H4 (cell line): ENCODE results near the gene SDSL. TPM values are rescaled to one million over a fixed set of nuclear protein-coding genes. Genes with fewer than 3 reads are reported as not detected.

Experiments
- DNase-seq: peaks from one replicate; pipeline ENCODE4 v3.0.0-alpha.2; 2015; ENCODE audit warnings: low spot score
- total RNA-seq: library from RNA; depleted of rRNA; stranded (reverse); fragments of >200 nt; shearing (Covaris generic); gene quantifications from 2 replicates; pipeline ENCODE4 v1.2.3, GENCODE V29; 2014

SDSL gene
- total RNA-seq, 1 experiment from 2014 or later = 5.0 TPM

DNA sequence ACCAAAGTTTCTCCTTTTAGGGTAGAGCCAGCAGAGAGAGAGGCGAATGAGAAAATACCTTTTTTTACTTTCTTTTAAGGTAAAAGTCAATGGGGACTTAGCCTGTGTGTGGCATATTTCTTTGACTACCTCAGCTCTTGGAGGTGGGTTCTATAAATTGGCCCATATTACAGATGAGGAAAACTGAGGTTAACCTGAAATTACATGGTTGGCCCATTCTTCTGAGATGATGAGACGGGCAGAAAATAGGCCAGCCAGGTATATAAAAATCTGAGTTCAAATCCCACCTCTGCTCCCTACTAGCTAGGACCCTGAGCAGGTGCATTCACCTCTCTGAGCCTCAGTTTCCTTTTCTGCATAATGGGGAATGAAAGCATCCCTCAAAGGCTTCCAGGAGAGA is 27.1 kb downstream of the SDSL start:
- no peak for DNase-seq

DNA sequence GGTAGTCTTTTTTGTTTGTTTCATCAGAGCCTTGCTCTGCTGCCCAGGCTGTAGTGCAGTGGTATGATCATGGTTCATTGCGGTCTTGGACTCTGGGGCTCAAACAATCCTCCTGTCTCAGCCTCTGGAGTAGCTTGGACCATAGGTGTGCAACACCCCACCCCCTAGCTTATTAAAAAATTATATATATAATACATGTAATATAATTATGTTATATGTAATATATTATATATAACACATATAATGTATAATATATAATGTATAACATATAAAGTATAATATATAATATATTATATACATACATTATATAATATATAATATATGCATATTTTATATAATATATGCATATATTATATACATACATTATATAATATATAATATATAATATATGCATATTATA is 27.7 kb downstream of the SDSL start:
- no peak for DNase-seq

DNA sequence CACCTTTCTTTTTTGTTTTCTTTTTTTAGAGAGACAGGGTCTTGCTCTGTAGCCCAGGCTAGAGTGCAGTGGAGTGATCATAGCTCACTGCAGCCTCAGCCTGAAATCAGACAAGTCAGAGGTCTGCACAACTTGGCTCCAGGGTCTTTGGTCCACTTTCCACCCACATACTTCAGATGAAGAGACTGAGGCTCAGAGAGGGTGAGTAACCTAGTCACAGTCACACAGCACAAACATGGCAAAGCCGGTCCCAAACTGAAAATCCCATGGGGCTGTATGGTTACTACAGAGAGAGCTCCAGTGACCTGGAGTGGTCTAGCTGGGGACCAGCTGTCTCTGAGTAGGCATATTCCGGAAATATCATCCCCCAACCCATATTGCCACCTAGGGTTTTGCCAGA is 30.3 kb downstream of the SDSL start:
- DNase-seq = no peak

DNA sequence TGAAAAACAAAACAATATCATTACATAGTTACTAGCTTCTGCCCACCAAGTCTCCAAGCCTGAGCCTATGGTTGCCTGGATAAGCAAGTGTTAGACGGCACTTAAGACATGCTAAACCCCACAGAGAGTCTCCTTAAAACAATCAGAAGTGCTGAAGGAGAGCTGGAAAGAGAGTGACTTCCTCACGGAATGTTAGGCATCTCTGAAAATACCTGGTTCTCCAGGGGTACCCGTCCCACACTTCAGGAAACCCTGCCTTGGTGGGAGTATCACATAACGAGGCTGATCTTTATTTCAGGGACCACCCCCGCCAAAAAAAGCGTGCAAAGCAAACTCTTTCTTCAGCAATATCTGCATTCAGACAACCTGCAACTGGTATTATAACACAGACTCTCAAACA is 31.1 kb downstream of the SDSL start:
- no peak for DNase-seq

DNA sequence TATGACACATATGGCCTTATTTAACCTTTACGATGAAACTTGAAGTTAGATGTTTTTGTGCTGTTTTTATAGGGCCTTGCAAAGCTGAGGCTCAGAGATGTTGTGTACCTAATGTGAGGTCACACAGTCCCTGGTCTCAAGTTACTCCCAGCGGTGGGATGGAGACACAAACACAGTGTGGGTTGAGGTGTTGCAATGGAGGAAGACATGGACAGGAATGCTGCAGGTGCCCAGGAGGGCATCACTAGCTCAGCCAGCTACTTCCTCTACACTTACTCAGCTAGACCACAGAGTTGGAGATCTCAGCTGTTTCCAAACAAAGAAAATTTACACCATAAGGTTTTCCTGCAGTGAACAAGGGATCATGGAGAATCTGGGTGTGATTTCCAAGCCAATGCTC is 34.0 kb downstream of the SDSL start:
- DNase-seq = no peak

DNA sequence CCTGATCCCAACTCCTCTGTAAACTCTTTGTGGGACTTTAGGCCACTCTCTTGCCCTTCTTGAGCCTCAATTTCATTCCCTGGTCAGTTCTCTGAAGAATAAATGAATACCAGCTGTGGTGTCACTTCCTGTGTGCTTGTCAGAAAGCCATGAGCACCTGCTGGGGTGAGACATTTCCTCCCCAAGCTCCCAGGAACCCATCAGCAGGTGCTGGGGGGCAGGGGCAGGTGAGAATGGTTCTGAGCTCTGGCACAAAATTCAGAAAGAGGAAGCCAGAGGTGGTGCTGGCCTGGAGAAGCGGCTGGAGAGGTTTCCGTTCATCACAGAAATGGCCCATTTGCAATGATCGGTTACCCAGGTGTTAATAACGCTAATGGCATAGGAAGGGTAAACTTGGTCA is 34.6 kb downstream of the SDSL start:
- DNase-seq = no peak

DNA sequence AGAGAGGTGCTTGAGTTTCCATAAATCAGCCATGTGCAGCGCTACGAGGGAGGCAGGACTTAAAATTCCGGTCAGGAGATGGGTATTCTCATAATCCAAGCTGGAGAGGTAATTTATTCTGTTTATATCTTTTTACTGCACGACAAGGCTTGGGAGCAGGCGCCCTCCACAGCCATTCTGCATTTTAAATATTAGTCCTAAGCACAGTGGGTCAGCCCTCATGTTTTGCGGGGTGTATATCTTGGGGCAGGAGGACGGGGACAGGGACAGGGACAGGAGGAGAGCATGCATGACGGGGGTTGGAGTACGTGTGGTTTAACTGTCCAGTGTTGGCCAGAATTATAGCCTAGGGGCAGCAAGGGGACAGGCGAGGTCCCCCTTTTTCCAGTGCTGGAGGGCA is 35.0 kb downstream of the SDSL start:
- DNase-seq = no peak

DNA sequence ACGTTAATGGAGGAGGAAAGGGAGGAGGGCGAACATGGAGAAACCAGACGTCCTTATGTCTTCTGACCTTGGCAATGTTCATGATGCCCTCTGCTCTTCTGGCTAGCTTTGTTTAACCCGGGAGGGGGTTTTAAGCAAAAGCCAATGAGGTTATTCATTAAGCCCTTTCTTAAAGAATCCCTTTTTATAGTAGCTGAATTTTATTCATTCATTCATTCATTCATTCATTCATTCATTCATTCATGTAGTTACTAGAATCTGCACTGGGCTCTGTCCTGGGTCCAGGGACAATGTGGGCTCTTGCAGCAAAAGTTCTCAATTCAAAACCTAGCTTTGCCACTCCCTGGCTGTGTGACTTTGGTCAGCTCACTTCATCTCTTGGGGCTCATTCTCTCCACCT is 35.5 kb downstream of the SDSL start:
- no peak for DNase-seq

DNA sequence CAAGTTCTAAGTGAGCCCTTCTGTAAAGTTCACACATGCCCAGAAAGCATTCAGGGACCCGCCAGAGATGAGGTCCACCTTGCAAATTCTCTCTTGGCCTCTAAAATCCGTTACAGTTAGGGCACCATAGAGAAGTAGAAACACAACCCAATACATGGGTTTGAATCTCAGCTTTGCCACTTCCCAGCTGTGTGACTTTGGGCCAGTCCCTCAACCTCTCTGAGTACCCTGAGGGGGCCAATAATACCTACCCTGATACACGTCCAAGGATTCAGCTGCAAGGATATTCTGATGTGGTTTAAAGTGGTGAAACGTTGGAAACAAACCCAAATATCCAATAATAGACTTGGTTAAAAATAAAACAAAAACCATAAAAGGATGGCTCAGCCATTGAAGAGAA is 37.8 kb downstream of the SDSL start:
- DNase-seq = no peak

DNA sequence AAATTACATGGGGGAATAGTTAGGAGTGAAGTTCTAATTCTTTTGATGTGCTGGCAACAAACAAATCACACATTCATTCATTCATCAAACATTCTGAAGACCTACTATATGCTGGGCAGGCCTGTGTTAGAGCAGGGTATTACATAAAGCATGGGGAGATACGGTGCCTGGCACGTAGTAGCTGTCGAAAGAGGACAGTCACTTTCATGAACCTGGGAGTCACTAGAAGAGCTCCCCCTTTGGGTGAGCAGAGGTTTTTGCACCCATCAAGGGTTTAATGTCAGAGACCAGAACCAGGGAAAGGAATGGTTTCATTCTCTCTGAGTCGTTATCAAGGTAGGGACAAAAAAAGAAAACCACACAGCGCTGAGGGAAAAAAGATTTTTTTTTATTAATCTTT is 39.5 kb downstream of the SDSL start:
- DNase-seq = peak; percentile 32

DNA sequence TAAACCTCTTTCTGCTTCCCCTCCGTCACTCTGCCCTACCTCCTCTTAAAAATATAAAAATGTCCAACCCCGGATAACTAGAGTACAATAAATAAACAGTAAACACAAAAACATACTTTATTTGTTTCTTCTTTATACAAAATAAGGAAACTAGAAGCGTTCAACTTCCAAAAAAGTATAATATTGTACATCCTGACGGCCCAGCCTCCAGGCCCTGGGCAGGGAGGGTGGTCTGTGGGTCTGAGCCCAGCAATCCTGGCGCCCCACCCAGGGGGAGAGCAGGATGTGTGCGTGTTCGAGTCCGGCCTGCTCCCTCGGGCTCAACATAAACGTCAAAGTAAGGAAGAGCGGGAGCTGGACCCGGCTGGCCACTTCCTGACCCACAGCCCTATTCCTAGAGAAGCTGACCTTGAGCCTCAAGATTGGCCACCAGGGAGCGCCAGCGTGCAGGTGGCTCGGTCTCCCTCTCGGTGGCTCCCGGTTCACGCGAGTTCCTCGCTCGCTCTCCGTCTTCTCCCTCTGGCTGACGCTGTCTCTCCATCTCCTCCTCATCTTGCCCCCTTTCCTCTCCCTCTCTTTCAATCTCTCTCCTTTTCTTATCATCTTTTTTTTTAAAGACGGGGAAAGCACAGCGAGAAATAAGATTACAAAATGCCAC is 40.1 kb downstream of the SDSL start:
- peak; percentile 73 for DNase-seq

DNA sequence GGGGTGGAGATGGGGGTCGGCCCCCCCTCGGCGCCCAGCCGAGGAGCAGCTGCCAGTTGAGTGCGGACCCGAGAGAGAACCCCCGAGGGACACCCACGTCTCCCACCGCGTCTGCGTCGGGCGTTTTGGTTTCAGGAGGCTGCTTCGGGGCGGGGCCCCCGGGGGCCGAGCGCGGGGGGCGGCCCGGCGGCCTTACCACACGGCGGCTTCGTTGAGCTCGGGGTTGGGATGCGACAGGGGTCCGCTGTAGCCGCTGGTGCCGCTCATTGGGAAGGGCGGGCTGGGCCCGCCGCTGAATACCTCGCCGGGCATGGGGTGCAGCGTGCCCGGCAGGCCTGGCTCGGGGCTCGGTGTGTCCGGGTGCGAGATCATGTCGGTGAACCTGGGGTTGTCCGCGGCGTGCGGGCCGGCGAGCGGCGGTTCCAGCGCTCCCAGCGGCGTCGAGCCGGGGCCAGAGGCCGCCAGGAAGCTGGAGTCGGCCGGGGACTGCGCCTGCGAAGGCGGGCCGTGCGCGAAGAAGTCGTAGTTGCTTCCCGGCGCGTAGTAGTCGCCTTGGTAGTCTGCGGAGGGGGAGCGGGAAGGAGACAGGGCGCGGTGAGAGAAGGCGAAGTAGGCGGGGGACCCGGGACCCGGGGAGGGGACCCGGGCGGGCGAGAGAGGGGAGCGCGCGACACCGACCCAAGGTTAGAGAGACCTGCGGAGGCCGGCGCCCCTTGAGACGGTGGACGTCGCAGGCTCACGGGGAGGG is 41.0 kb downstream of the SDSL start:
- DNase-seq = no peak

DNA sequence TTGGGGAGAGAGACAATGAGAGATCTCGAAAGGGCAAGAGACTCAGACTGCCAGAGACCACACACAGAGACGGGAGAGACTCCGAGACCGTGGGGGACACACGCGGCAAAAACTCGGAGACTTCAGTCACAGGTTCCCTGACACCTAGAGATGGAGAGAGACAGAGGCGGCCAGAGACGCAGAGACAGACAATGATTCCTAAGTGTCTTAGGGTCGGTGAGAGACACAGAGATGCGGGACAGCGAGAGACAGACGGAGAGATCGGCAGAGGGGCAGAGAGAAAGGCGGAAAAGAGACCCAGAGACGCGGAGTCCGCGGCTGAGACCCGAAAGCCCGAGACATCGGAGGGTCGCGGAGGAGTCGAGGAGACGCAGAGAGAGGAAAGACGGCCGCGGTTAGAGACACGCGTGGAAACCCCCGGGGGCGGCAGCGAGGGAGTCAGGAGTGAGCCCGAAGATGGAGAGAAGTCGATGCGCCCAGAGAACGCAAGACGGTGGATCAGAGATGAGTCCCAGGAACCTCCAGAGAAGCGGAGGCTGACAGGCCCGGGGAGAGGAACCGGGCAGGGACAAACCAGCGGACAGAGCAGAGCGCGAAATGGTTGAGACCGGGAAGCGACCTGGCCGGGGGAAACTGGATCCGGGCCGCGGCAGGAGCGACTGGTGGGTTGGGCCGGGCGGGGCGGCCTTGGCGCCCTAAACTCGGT is 41.7 kb downstream of the SDSL start:
- no peak for DNase-seq

DNA sequence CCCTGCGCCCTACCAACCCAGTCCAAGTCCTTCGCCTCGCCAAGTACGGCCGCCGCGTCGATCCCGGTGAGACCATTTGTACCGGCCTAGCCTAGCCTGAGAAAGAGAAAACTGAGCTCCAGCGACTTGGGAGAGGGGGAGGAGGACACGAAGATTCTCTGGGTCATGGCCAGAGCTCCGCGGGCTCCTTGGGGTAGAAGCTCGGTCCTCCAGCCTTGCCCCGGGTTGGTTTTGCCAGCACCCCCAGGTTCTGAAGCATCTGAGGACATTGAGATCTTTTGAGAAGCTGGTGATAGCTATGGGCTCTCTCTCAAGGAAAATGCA is 42.2 kb downstream of the SDSL start:
- no peak for DNase-seq

DNA sequence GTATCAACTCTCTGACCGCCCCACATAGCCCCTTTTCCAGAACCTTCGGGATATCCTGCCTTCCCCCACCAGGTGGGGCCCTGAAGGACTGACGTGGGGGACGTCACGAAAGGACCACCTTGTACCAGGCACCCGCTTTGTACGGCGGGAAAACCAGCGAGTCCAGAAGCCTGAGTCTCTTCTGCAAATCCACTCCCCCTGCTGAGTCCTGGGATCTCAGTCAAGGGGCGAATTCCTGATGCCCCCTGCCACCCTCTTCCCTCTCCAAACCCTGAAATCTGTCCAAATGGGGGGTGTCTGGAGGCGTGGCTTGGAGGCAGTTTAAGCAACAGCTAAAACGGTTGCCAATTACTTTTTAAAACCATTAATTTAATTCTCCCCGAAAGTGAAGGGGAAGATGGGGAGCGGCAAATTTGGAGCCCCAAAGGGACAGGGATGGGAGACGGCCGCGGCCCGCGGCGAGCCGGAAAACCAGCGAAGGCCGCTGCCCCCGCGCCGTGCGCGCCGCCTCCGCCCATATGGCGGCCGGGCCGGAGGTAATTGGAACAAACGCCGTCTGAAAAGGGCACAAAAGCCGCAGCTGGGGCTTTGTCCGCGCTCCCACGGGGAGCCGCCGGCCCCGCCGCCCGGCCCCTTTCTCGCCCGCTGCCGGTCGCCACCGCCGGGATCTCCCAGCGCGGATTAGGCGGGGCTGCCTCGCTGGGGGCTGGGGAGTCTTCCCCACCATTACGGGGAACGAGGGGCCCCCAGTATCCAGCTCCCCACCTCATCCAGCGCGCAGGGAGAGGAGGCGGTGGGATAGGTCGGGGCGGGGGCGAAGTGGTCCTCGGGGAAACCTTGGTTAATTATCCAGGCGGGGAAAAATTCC is 42.9 kb downstream of the SDSL start:
- DNase-seq = no peak

DNA sequence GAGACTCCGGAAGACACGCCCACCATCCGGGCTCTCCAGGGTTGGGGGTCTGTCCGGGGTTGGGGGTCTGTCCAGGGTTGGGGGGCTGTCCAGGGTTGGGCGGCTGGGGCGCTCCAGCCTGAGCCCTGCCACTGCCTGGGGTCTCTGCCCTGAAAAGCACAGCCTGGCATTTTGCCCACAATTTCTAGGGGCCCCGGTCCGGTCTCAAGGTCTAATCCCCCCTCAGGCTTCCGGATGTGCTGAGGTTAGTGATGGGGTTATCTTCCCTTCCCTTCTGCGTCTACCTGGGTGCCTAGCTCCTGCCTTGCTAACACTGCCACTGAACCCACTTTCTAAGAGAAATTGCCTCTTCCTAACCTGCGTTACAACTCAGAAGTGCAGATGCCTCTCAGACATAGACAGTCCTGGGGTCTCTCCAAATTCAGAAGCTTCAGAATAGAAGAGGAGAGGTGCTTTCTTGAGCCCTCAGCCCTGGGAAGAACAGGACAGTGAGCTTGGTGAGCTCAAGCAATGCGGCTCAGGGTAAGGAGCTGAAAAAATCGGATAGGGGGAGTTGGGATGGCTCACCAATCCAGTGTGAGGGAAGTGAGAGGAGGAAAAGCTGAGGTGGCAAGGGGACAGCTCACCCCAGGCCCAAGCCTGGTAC is 43.8 kb downstream of the SDSL start:
- DNase-seq = no peak

DNA sequence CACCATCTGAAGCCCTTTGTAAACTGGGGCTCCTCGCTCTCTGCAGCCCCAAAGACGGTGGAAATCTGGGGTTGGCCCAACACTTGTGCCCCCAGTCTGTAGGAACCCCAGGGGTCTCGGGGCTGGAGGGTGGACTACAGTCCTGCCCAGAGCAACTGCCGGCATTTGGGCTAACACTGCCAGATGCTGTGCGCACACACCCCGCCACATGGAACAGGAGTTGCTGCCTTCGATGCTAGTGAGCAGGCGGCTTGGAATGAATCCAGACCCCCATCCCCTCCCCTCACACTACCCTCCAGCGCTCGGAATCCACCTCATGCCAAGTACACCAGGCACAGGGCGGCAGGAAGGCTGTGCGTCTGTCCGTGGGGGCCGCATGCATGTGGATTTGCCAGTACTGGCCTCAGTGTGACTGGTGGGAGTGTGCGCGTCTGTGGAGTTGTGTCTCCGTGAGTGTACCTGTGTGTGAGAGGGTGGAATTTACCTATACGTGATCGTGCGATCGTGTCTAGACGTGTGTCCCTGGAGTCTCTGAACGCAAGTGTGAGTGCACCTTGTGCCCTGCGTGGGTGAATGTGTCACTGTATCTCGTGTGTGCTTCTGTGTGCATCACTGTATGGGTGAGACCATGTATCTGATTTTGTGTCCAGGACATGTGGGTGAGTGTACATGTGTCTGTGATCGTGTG is 44.4 kb downstream of the SDSL start:
- DNase-seq = no peak

DNA sequence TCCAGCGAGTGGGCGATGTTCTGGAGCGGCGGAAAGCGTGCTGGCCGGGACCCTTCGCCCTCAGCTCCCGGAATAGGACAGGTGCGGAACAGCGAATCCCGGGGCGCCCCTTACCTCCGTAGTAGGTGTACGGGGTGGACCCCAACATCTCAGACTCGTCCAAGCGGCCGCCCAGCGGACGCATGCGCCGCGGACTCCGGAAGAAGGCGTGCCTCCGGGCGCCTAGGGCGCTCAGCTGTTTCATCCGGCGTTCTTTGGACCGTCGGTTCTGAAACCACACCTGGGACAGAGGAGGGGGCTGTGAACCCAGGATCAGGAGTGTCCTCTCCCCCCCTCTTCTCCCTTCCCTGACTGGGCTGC is 44.9 kb downstream of the SDSL start:
- no peak for DNase-seq

DNA sequence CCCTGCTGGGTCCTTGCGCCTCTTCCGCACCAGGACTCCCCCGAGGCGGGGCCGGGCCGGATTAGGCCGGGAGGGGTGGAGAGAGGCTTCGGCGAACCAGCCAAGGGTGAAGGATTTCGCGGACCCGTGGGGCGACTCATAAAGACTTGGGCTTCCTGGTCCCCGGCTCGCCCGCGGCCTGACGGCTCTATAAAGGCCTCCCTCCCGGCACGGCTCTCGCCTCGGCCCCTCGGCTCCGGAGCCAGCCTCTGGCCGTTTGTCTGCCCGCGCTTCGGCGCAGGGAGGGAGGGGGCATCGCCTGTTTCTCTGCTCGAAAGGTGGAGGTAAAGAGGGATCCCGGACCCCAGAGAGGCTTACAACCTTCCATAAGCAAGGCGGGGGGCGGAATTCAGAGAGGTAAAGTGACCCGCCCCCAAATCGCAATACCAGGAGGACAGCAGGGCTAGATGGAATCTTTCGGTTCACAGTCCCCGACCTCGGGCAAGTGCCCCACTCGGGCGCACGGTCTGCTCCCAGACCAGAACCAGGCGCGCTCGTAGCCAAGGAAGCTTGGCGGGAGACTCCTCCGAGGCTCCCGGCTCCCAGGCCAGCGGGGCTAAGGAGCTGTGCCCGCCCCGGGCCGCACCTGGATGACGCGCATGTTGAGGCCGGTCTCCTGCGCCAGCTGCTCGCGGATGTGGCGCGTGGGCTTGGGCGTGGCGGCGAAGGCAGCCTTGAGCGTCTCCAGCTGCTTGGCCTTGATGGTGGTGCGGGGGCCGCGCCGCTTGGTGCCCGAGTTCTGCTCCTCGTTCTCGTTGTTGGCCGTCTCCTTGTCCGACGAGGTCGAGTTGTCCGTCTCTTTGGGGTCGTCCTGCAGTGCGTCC is 45.6 kb downstream of the SDSL start:
- no peak for DNase-seq
